Nephron (organoid): Measurements from ENCODE around the gene PIK3C2G.
A peak's percentile ranks its signal among the peaks of the same experiment; 100 is the strongest.

ENCODE experiments used
- H3K27ac Mint-ChIP-seq, 3 experiments: 2 replicates each; pipeline ENCODE4 v1.8.0; 2020; ENCODE audit warnings: mixed read lengths in 3 of 3, mild to moderate bottlenecking in 2 of 3, moderate library complexity in 1 of 3
- H3K27me3 Mint-ChIP-seq: 2 replicates; pipeline ENCODE4 v1.8.0; 2021; ENCODE audit warnings: low read depth, mild to moderate bottlenecking, moderate library complexity, mixed read lengths
- H3K36me3 Mint-ChIP-seq: 2 replicates; pipeline ENCODE4 v1.8.0; 2020; ENCODE audit warnings: low read depth, mixed read lengths
- H3K4me1 Mint-ChIP-seq: 2 replicates; pipeline ENCODE4 v1.8.0; 2020; ENCODE audit warnings: mixed read lengths
- H3K4me3 Mint-ChIP-seq, 3 experiments: 2 replicates each; pipeline ENCODE4 v1.8.0; 2020; ENCODE audit warnings: mild to moderate bottlenecking in 3 of 3, mixed read lengths in 3 of 3, moderate library complexity in 2 of 3
- H3K9me3 Mint-ChIP-seq: 2 replicates; pipeline ENCODE4 v1.8.0; 2020; ENCODE audit warnings: mixed read lengths
- CTCF ChIP-seq, 3 experiments: fragments of 200-600 bp; sonication (generic); IDR thresholded peaks; one replicate each; pipeline ENCODE4 v1.5.0; 2021; ENCODE audit warnings: antibody characterized with exemption in 3 of 3; ENCODE audit not compliant: unreplicated experiment in 3 of 3

Gene PIK3C2G

DNA sequence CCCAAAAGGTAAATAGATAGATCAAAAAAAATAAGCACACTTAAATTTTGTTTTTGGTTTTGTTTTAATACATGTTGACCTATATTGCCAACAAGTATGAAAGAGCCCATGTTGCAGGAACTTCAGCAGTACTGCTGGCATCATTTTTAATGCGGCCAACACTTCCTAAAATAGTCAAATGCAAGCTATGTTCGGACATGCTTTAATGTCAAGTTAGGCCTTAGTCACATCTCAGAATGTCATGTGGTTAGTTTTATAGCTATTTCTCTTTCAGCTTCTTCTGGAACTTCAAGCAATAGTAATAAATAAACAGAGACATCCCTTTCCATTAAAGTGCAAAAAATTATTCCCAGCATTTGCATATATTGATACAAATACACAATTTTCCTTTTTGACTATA lies 153.4 kb downstream of the PIK3C2G start:
- peaks cover 8% of the 10 kb centered on the region for H3K4me1 Mint-ChIP-seq
- H3K36me3 Mint-ChIP-seq = no peaks in the 10 kb centered on the region
- no peak overlapping the region for H3K4me3 Mint-ChIP-seq
- no peak for TF ChIP-seq CTCF (IDR thresholded peaks at IDR 0.05; ENCODE audit: unreplicated experiment in 3 of 3)
- no peaks in the 10 kb centered on the region for H3K27me3 Mint-ChIP-seq
- no peaks in the 10 kb centered on the region for H3K9me3 Mint-ChIP-seq
- no peak overlapping the region for H3K27ac Mint-ChIP-seq

- Mint-ChIP-seq H3K4me1 (peaks cover 8% of the 10 kb centered on the region), H3K9me3 (no peaks in the 10 kb centered on the region), H3K27ac (no peak overlapping the region), H3K36me3 (no peaks in the 10 kb centered on the region), H3K27me3 (no peaks in the 10 kb centered on the region), H3K4me3 (no peak overlapping the region)
- no peak for TF ChIP-seq CTCF (IDR thresholded peaks at IDR 0.05; ENCODE audit: unreplicated experiment in 3 of 3)
These were observed 153.9 kb downstream of the PIK3C2G start for GRCh38 chr12:18415227-18415626.

GRCh38 chr12:18416412-18416811 lies 155.1 kb downstream of the PIK3C2G start:
- no peak overlapping the region for H3K4me3 Mint-ChIP-seq
- H3K36me3 Mint-ChIP-seq = no peaks in the 10 kb centered on the region
- no peaks in the 10 kb centered on the region for H3K27me3 Mint-ChIP-seq
- no peak overlapping the region for H3K27ac Mint-ChIP-seq
- no peaks in the 10 kb centered on the region for H3K9me3 Mint-ChIP-seq
- H3K4me1 Mint-ChIP-seq = peaks cover 8% of the 10 kb centered on the region
- no peak for TF ChIP-seq CTCF (IDR thresholded peaks at IDR 0.05; ENCODE audit: unreplicated experiment in 3 of 3)

GRCh38 chr12:18419311-18419710 lies 158.0 kb downstream of the PIK3C2G start:
- TF ChIP-seq CTCF (IDR thresholded peaks at IDR 0.05; ENCODE audit: unreplicated experiment in 3 of 3) = no peak
- Mint-ChIP-seq H3K4me3 (no peak overlapping the region), H3K27me3 (no peaks in the 10 kb centered on the region), H3K4me1 (peaks cover 3% of the 10 kb centered on the region), H3K27ac (peak overlapping the region in 1 of 3 experiments; percentile 63), H3K9me3 (no peaks in the 10 kb centered on the region), H3K36me3 (no peaks in the 10 kb centered on the region)

GRCh38 chr12:18421867-18422266 lies 160.5 kb downstream of the PIK3C2G start:
- no peaks in the 10 kb centered on the region for H3K36me3 Mint-ChIP-seq

More at GRCh38 chr12:18421867-18422266, 160.5 kb downstream of the PIK3C2G start:
- no peak for TF ChIP-seq CTCF (IDR thresholded peaks at IDR 0.05; ENCODE audit: unreplicated experiment in 3 of 3)
- H3K27me3 Mint-ChIP-seq = no peaks in the 10 kb centered on the region
- H3K9me3 Mint-ChIP-seq = peaks cover 3% of the 10 kb centered on the region
- H3K27ac Mint-ChIP-seq = no peak overlapping the region
- H3K4me1 Mint-ChIP-seq = no peaks in the 10 kb centered on the region
- no peak overlapping the region for H3K4me3 Mint-ChIP-seq
